ENCODE data around the gene SERTAD2. TPM values are rescaled to one million over a fixed set of nuclear protein-coding genes. Genes with fewer than 3 reads are reported as not detected.

The SERTAD2 gene
- total and polyA plus RNA-seq, 2 of the 4 experiments (the other 2 are of a cell fraction): 5.0 to 11.0 TPM

GRCh38 chr2:64601785-64602391 lies 51.8 kb downstream of the SERTAD2 start:
- Histone ChIP-seq H3K36me3 (ENCODE audit: control insufficient read depth, insufficient read depth, low read length) (no peaks in the 10 kb centered on the region), H3K4me3 (ENCODE audit: insufficient read depth, low read depth, low read length) (no peak overlapping the region), H2BK5ac (ENCODE audit: low read depth, low read length, poor library complexity, severe bottlenecking) (no peak overlapping the region), H3K27me3 (ENCODE audit: control insufficient read depth, insufficient read depth, low read length) (peaks cover 72% of the 10 kb centered on the region), H4K91ac (ENCODE audit: insufficient read depth, low read depth, low read length) (no peak overlapping the region), H3K4me2 (ENCODE audit: low read depth, low read length) (no peak overlapping the region), H3K27ac (ENCODE audit: insufficient read depth, low read length) (no peak overlapping the region), H3K9me3 (ENCODE audit: control insufficient read depth, insufficient read depth, low read length) (peaks cover 4% of the 10 kb centered on the region), H3K14ac (replicated peaks; ENCODE audit: low read depth, low read length) (no peak overlapping the region), H3K9me1 (ENCODE audit: insufficient read depth, low read length) (peaks cover 3% of the 10 kb centered on the region), H2AFZ (replicated peaks; ENCODE audit: low read length, poor library complexity) (no peak overlapping the region), H2BK120ac (ENCODE audit: low read depth, low read length) (no peak overlapping the region), H2BK15ac (ENCODE audit: low read depth, low read length) (no peak overlapping the region), H3K4me1 (ENCODE audit: control insufficient read depth, insufficient read depth, low read length) (no peaks in the 10 kb centered on the region), H3K79me1 (ENCODE audit: low read depth in 1 of 2, low read length in 2 of 2) (no peaks in the 10 kb centered on the region), H2BK20ac (ENCODE audit: low read depth, low read length) (no peak overlapping the region), H4K20me1 (ENCODE audit: insufficient read depth, low read length) (no peaks in the 10 kb centered on the region), H2AK9ac (replicated peaks; ENCODE audit: low read depth, low read length, poor library complexity) (no peak overlapping the region), H4K8ac (ENCODE audit: low read depth in 2 of 2, low read length in 2 of 2) (no peak overlapping the region), H3K9ac (ENCODE audit: low read depth, low read length) (no peak overlapping the region), H2AK5ac (ENCODE audit: low read depth, low read length) (no peak overlapping the region), H3K56ac (ENCODE audit: extremely low read depth, insufficient read depth, low read length) (no peak overlapping the region), H3K18ac (ENCODE audit: low read depth, low read length) (no peak overlapping the region), H3K4ac (ENCODE audit: low read depth, low read length) (no peak overlapping the region), H4K5ac (ENCODE audit: low read depth, low read length) (no peak overlapping the region), H3K23ac (ENCODE audit: low read depth, low read length) (no peak overlapping the region)
- WGBS, 2 experiments (ENCODE audit: extremely low coverage in 2 of 2, insufficient read length in 1 of 2): 82% methylated on average over 10 of the region's 12 CpGs; no CpG with 5 or more reads in 1 of the 2 experiments
- no peak for DNase-seq
- no peak for ATAC-seq (ENCODE audit: low read depth)
- ChIA-PET CTCF (no interaction called here), POLR2A (ENCODE audit: unreplicated experiment) (no interaction called here)
- intact Hi-C loops (cut with micrococcal nuclease): no loop called here
- BruUV-seq (replicated peaks): no TSS peak
- in situ Hi-C loops (cut with MboI; ENCODE audit: low sequenced_read_pairs): no loop called here
- dilution Hi-C loops (cut with HindIII; ENCODE audit: low sequenced_read_pairs, unreplicated experiment): no loop called here
- TF ChIP-seq RAD21 (IDR thresholded peaks at IDR 0.05; ENCODE audit: low read length): no peak
- TF ChIP-seq MAZ (IDR thresholded peaks at IDR 0.05; ENCODE audit: borderline replicate concordance, low read depth, low read length): no peak
- TF ChIP-seq RCOR1 (IDR thresholded peaks at IDR 0.05; ENCODE audit: insufficient replicate concordance, low read length): no peak
- TF ChIP-seq RFX5 (IDR thresholded peaks at IDR 0.05; ENCODE audit: low read depth, low read length): no peak
- no peak for TF ChIP-seq USF2 (IDR thresholded peaks at IDR 0.05; ENCODE audit: low read depth, low read length)
- TF ChIP-seq CHD1 (IDR thresholded peaks at IDR 0.05; ENCODE audit: low read depth, low read length): no peak
- TF ChIP-seq SMC3 (IDR thresholded peaks at IDR 0.05; ENCODE audit: low read depth, low read length): no peak
- TF ChIP-seq MXI1 (IDR thresholded peaks at IDR 0.05; ENCODE audit: borderline replicate concordance, low read depth, low read length): no peak
- TF ChIP-seq CEBPB (IDR thresholded peaks at IDR 0.05; ENCODE audit: low read depth, low read length): no peak
- no peak for TF ChIP-seq ELK1 (IDR thresholded peaks at IDR 0.05; ENCODE audit: borderline replicate concordance, low read depth, low read length)
- TF ChIP-seq FOS (IDR thresholded peaks at IDR 0.05; ENCODE audit: low read depth, low read length): no peak
- TF ChIP-seq CTCF (conservative IDR thresholded peaks at IDR 0.05; ENCODE audit: low read depth, low read length): no peak
- TF ChIP-seq MAFK (IDR thresholded peaks at IDR 0.05; ENCODE audit: low read depth, low read length): no peak
- TF ChIP-seq NFE2L2 (IDR thresholded peaks at IDR 0.05; ENCODE audit: low read depth, low read length): no peak
- no peak for TF ChIP-seq BHLHE40 (IDR thresholded peaks at IDR 0.05; ENCODE audit: low read depth, low read length)
- no peak for TF ChIP-seq POLR2A (IDR thresholded peaks at IDR 0.05; ENCODE audit: low read depth, low read length)
